ENCODE results near the gene CLEC2L.
"Not testable (repeated sequence)": the region's sequence is repeated elsewhere in the genome, so short reads cannot be mapped to it uniquely, and the experiment has no call there.

The CLEC2L gene

GRCh38 chr7:139553991-139554700 lies 30.7 kb downstream of the CLEC2L start:
- 78 to 83% methylated on average over 8 of the region's 8 CpGs for WGBS, 2 experiments
- not testable (repeated sequence) for H3K4me1 ChIP-seq (ENCODE audit: control insufficient read depth, insufficient read depth, low read length); H3K36me3 ChIP-seq (ENCODE audit: control insufficient read depth, insufficient read depth, low read length); H3K9me3 ChIP-seq (ENCODE audit: control insufficient read depth, low read length); H3K27ac ChIP-seq (ENCODE audit: insufficient read depth, low read depth, low read length, poor library complexity, severe bottlenecking); H3K27me3 ChIP-seq (ENCODE audit: control insufficient read depth, insufficient read depth, low read length, poor library complexity, severe bottlenecking); H3K4me3 ChIP-seq (ENCODE audit: insufficient read depth, low read depth, low read length)

GRCh38 chr7:139557857-139558581 lies 34.5 kb downstream of the CLEC2L start:
- no peaks in the 10 kb centered on the region for H3K36me3 ChIP-seq (ENCODE audit: control insufficient read depth, insufficient read depth, low read length)
- WGBS, 2 experiments, result 81 to 84% methylated on average over 8 of the region's 8 CpGs

GRCh38 chr7:139559364-139560105 lies 36.0 kb downstream of the CLEC2L start:
- H3K4me1 ChIP-seq (ENCODE audit: control insufficient read depth, insufficient read depth, low read length), result no peaks in the 10 kb centered on the region
- H3K27me3 ChIP-seq (ENCODE audit: control insufficient read depth, insufficient read depth, low read length, poor library complexity, severe bottlenecking), result no peaks in the 10 kb centered on the region
- 92 to 94% methylated on average over 18 of the region's 18 CpGs for WGBS, 2 experiments
- no peaks in the 10 kb centered on the region for H3K36me3 ChIP-seq (ENCODE audit: control insufficient read depth, insufficient read depth, low read length)
- no peak overlapping the region for H3K27ac ChIP-seq (ENCODE audit: insufficient read depth, low read depth, low read length, poor library complexity, severe bottlenecking)
- no peaks in the 10 kb centered on the region for H3K9me3 ChIP-seq (ENCODE audit: control insufficient read depth, low read length)
- no peak overlapping the region for H3K4me3 ChIP-seq (ENCODE audit: insufficient read depth, low read depth, low read length)

More at GRCh38 chr7:139557857-139558581, 34.5 kb downstream of the CLEC2L start:
- no peaks in the 10 kb centered on the region for H3K27me3 ChIP-seq (ENCODE audit: control insufficient read depth, insufficient read depth, low read length, poor library complexity, severe bottlenecking)
- no peaks in the 10 kb centered on the region for H3K4me1 ChIP-seq (ENCODE audit: control insufficient read depth, insufficient read depth, low read length)
- H3K9me3 ChIP-seq (ENCODE audit: control insufficient read depth, low read length), result no peaks in the 10 kb centered on the region
- no peak overlapping the region for H3K4me3 ChIP-seq (ENCODE audit: insufficient read depth, low read depth, low read length)
- H3K27ac ChIP-seq (ENCODE audit: insufficient read depth, low read depth, low read length, poor library complexity, severe bottlenecking), result no peak overlapping the region

DNA sequence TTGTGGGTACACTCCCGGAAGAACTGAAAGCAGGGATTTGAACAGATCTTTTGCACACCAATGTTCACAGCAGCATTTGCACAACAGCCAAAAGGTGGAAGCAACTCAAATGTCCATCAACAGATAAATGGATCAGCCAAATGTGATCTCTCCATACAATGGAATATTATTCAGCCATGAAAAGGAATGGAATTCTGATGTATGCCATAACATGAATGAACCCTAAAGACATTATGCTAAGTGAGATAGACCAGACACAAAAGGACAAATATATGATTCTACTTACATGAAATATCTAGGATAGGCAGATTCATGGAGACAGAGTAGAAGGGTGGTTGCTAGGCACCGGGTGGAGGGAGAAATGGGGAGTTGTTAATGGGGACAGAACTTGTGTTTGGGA lies 36.7 kb downstream of the CLEC2L start:
- WGBS, 2 experiments, result 96% methylated on average over 2 of the region's 2 CpGs
- H3K4me3 ChIP-seq (ENCODE audit: insufficient read depth, low read depth, low read length), result no peak overlapping the region
- H3K27me3 ChIP-seq (ENCODE audit: control insufficient read depth, insufficient read depth, low read length, poor library complexity, severe bottlenecking), result no peaks in the 10 kb centered on the region
- H3K36me3 ChIP-seq (ENCODE audit: control insufficient read depth, insufficient read depth, low read length), result no peaks in the 10 kb centered on the region
- no peaks in the 10 kb centered on the region for H3K4me1 ChIP-seq (ENCODE audit: control insufficient read depth, insufficient read depth, low read length)
- H3K9me3 ChIP-seq (ENCODE audit: control insufficient read depth, low read length), result no peaks in the 10 kb centered on the region
- no peak overlapping the region for H3K27ac ChIP-seq (ENCODE audit: insufficient read depth, low read depth, low read length, poor library complexity, severe bottlenecking)

DNA sequence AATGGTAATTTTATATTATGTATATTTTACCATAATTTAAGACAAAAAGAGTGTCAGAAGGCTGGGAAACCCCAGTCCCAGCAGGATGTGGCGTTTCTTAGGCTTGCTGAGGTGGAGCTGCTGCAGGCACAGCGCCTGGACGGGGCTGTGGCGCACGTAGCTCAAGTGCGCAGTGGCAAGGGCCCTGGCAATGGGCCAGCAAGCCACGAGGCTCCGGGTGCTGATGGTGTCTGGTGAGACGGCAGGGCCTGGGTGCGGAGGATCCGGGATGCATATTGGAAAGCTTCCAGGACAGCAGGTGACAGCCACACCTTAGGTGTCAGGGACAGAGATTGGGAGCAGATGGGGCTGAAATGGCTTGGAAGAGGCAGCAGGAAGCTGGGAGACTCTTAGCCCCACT lies 37.2 kb downstream of the CLEC2L start:
- H3K4me1 ChIP-seq (ENCODE audit: control insufficient read depth, insufficient read depth, low read length), result no peaks in the 10 kb centered on the region
- H3K9me3 ChIP-seq (ENCODE audit: control insufficient read depth, low read length), result no peaks in the 10 kb centered on the region
- H3K36me3 ChIP-seq (ENCODE audit: control insufficient read depth, insufficient read depth, low read length), result no peaks in the 10 kb centered on the region
- no peaks in the 10 kb centered on the region for H3K27me3 ChIP-seq (ENCODE audit: control insufficient read depth, insufficient read depth, low read length, poor library complexity, severe bottlenecking)
- 95 to 97% methylated on average over 11 of the region's 11 CpGs for WGBS, 2 experiments
- H3K27ac ChIP-seq (ENCODE audit: insufficient read depth, low read depth, low read length, poor library complexity, severe bottlenecking), result no peak overlapping the region
- H3K4me3 ChIP-seq (ENCODE audit: insufficient read depth, low read depth, low read length), result no peak overlapping the region

- H3K4me3 ChIP-seq (ENCODE audit: insufficient read depth, low read depth, low read length), result no peak overlapping the region
Observed at GRCh38 chr7:139562491-139562890, 39.0 kb downstream of the CLEC2L start.

DNA sequence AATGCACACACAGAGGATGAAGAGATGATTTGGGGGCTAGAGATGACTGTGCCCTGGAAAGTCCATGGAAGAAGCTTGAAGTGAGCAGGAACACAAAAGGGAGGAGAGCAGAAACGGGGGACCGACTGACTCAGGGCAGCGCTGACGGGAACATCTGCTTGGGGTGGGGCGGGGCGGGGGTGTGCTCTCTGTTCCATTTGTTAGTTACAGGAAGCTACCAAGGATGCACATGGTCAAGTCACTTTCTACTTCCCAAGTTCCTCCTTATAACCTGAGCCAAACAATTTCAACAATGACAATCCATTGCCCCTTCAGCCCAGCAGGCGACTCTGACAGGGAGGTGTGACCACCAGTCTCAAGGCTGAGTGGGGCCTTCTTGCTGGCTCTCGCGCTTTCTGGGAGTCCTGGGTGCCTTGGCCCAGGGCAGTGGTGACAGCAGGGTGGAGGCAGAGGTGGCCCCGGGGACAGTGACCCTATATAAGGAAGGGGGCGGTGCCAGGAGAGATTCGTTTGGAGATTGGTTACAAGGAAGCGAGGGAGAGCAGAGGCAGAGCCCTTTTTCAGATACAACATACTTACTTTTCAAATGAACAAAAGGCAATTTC lies 39.6 kb downstream of the CLEC2L start:
- Histone ChIP-seq H3K9me3 (ENCODE audit: control insufficient read depth, low read length) (no peaks in the 10 kb centered on the region), H3K4me3 (ENCODE audit: insufficient read depth, low read depth, low read length) (no peak overlapping the region), H3K27me3 (ENCODE audit: control insufficient read depth, insufficient read depth, low read length, poor library complexity, severe bottlenecking) (no peaks in the 10 kb centered on the region), H3K27ac (ENCODE audit: insufficient read depth, low read depth, low read length, poor library complexity, severe bottlenecking) (no peak overlapping the region), H3K36me3 (ENCODE audit: control insufficient read depth, insufficient read depth, low read length) (no peaks in the 10 kb centered on the region), H3K4me1 (ENCODE audit: control insufficient read depth, insufficient read depth, low read length) (peaks cover 11% of the 10 kb centered on the region)
- 81 to 85% methylated on average over 11 to 12 of the region's 13 CpGs for WGBS, 2 experiments

More at GRCh38 chr7:139562491-139562890, 39.0 kb downstream of the CLEC2L start:
- whole genome bisulfite sequencing, 2 experiments, result 91 to 94% methylated on average over 12 of the region's 12 CpGs
- H3K27ac ChIP-seq (ENCODE audit: insufficient read depth, low read depth, low read length, poor library complexity, severe bottlenecking), result no peak overlapping the region
- no peaks in the 10 kb centered on the region for H3K36me3 ChIP-seq (ENCODE audit: control insufficient read depth, insufficient read depth, low read length)
- H3K4me1 ChIP-seq (ENCODE audit: control insufficient read depth, insufficient read depth, low read length), result peaks cover 11% of the 10 kb centered on the region
- H3K9me3 ChIP-seq (ENCODE audit: control insufficient read depth, low read length), result no peaks in the 10 kb centered on the region
- H3K27me3 ChIP-seq (ENCODE audit: control insufficient read depth, insufficient read depth, low read length, poor library complexity, severe bottlenecking), result no peaks in the 10 kb centered on the region

DNA sequence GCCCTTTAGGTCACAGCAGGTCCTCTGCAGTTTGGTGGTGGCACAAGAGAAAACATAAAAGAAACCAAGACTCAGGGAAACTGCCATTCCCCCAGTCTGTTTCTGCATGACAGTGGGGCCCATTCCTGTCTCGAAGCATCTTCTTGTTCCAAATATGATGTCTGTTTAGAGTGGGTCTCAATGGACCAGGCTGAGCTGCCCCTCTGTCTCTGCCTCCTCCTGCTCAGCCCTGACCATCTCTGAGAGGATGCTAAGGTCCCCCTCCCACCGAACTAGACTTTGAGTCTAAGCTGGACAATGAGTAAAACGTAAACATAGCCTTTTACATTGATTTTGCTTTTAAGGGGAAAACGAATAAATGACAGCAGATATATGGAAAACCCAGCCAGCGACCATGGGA lies 40.4 kb downstream of the CLEC2L start:
- Histone ChIP-seq H3K27ac (ENCODE audit: insufficient read depth, low read depth, low read length, poor library complexity, severe bottlenecking) (no peak overlapping the region), H3K9me3 (ENCODE audit: control insufficient read depth, low read length) (no peaks in the 10 kb centered on the region), H3K4me1 (ENCODE audit: control insufficient read depth, insufficient read depth, low read length) (peaks cover 11% of the 10 kb centered on the region), H3K36me3 (ENCODE audit: control insufficient read depth, insufficient read depth, low read length) (no peaks in the 10 kb centered on the region), H3K27me3 (ENCODE audit: control insufficient read depth, insufficient read depth, low read length, poor library complexity, severe bottlenecking) (no peaks in the 10 kb centered on the region), H3K4me3 (ENCODE audit: insufficient read depth, low read depth, low read length) (no peak overlapping the region)
- WGBS, 2 experiments, result 92 to 93% methylated on average over 5 of the region's 5 CpGs

- no peaks in the 10 kb centered on the region for H3K27me3 ChIP-seq (ENCODE audit: control insufficient read depth, insufficient read depth, low read length, poor library complexity, severe bottlenecking)
- H3K4me1 ChIP-seq (ENCODE audit: control insufficient read depth, insufficient read depth, low read length), result peaks cover 18% of the 10 kb centered on the region
- H3K4me3 ChIP-seq (ENCODE audit: insufficient read depth, low read depth, low read length), result no peak overlapping the region
- H3K36me3 ChIP-seq (ENCODE audit: control insufficient read depth, insufficient read depth, low read length), result no peaks in the 10 kb centered on the region
- H3K9me3 ChIP-seq (ENCODE audit: control insufficient read depth, low read length), result no peaks in the 10 kb centered on the region
- WGBS, 2 experiments, result 93 to 97% methylated on average over 6 of the region's 6 CpGs
- no peak overlapping the region for H3K27ac ChIP-seq (ENCODE audit: insufficient read depth, low read depth, low read length, poor library complexity, severe bottlenecking)
Observed at GRCh38 chr7:139566075-139566474, 42.6 kb downstream of the CLEC2L start.

Data from ectodermal cell (in vitro differentiated cells).